ENCODE measurements around the gene GOLGA8A.
"Not testable (repeated sequence)": the region's sequence is repeated elsewhere in the genome, so short reads cannot be mapped to it uniquely, and the experiment has no call there.

GOLGA8A gene

DNA sequence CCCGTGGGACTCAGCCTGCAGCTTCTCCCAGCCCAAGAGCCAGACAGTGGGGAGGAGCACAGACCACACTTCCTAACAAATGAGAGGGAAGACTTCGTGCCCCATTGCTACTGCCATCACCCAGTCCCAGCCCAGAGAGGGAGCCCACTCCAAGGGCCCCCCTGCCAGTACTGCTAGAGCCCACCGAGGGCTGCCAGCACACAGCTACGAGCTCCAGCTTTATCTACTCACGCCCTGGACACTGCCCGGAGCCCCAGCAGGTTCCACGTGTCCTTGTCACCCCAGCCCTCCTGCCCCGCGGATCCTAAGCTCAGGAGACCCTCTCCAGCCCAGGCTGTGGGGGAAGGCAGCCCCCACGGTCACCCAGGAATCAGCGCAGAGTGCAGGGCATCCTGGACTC, 1.9 kb downstream of the GOLGA8A start:
- H3K4me3 ChIP-seq (ENCODE audit: low read depth, low read length) = peak overlapping the region; percentile 67
- TF ChIP-seq, protein P1, sequence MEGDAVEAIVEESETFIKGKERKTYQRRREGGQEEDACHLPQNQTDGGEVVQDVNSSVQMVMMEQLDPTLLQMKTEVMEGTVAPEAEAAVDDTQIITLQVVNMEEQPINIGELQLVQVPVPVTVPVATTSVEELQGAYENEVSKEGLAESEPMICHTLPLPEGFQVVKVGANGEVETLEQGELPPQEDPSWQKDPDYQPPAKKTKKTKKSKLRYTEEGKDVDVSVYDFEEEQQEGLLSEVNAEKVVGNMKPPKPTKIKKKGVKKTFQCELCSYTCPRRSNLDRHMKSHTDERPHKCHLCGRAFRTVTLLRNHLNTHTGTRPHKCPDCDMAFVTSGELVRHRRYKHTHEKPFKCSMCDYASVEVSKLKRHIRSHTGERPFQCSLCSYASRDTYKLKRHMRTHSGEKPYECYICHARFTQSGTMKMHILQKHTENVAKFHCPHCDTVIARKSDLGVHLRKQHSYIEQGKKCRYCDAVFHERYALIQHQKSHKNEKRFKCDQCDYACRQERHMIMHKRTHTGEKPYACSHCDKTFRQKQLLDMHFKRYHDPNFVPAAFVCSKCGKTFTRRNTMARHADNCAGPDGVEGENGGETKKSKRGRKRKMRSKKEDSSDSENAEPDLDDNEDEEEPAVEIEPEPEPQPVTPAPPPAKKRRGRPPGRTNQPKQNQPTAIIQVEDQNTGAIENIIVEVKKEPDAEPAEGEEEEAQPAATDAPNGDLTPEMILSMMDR (IDR thresholded peaks at IDR 0.05; ENCODE audit: borderline replicate concordance, insufficient read depth, low read depth, low read length) = no peak

DNA sequence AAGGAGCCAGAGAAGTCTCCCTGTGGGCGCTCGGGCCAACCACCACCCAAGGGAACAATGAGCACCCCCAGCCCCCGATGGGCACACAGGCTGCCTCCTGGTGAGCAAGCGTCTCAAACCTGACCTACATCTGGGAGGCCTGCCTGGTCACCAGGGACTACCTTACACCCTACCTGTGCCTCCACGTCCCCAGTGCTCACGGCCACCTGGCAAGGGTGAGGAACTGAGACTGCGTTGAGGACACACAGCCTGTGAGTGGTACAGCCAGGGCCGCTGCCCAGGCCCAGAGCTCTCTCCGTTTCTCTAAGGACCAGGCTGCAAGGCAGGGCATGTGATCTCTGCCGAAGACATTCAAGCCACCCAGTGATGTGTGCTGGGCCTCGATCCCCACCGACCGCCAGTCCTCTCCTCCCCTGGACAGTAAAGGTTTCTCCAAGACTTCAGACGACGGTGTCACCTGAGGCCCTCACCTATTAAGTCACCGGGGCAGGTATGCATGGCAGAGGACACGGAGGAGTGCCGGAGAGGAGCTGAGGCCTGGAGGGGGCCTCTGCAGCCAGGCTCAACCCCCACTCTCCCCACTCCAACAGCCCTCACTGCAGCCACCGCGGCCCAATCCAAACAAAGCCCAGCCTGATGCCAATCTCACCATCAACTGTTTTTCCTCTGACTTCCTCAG, 2.8 kb downstream of the GOLGA8A start:
- TF ChIP-seq, protein P1 (IDR thresholded peaks at IDR 0.05; ENCODE audit: borderline replicate concordance, insufficient read depth, low read depth, low read length) = no peak
- no peak overlapping the region for H3K4me3 ChIP-seq (ENCODE audit: low read depth, low read length)

DNA sequence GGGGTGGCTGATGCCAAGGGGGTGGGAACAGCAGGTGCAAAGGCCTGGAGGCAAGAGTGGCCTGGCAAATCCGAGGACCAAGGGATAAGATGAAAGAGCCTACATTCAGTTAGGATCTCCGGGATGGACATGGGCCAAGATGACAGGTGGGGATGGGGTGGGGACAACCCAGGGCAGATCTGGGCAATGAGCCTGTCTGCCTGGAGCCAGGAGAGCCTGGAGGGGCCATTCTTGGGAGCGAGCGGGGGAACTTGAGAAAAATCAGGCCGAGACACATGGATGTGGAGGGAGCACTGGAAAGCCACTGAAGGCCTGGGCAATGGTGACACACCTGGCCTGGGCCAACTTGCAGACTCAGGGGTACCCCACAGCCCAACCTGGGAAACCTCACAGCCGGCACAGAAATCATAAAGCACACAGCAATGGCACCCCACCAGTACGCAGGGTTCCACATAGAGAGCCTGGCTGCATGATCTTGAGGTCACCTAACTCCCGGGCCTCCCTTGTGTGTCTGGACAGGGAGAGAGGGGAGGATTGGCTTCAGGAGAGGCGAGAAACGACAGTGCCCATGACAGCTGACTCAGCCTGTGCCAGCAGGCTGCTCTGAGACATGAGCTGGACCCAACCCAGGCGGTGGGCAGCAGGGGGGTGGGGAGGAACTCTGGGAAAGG, 3.5 kb downstream of the GOLGA8A start:
- not testable (repeated sequence) for H3K4me3 ChIP-seq (ENCODE audit: low read depth, low read length)

DNA sequence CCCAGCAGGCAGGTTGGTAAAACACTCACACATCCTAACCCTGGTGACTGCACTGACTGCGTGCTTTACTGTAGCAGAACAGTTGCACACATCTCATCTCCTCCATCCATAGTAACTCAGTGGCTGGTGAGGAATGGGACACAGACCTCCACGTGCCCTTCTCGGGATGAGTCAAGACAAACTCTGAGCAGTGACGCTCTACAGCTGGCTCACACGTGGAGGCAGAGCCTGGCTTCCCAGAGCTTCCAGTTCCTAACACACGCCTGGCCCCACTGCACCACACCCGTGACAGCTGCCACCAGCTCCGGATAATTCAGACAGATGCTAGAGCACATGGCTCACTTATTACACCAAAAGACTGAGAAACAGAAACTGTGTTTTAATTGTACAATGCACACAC, 7.0 kb downstream of the GOLGA8A start:
- not testable (repeated sequence) for H3K4me3 ChIP-seq (ENCODE audit: low read depth, low read length)

DNA sequence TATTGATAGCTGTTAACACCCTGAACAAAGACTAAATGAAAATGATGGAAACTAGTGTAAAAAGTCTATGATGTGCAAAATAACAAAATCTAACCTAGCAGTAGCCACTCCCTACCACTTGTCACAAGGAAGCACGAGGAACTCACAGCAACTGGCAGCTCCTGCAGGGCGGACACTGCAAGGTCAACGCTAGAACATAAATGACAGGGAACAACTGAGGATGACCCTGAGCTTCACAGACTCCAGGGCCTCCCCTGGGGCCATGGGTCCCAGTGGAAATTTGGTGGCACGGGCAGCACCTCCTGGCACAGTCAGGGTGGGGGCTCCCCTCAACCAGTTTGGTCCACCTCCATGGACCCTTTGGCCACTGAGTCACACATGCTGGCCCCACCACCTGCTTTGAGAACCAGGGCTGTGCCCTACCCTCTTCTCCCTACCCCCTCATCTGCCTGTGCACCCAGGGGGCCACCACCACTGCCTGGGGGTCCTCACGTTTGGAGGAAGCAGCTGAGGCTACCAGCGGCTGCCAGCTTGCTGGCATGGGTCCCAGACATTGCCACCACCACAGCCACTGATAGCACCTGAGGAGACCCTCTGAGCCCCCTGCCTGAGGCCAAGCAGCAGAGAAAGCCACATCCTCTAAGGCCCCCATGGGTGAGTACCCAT, 14.1 kb downstream of the GOLGA8A start:
- not testable (repeated sequence) for H3K4me3 ChIP-seq (ENCODE audit: low read depth, low read length)

DNA sequence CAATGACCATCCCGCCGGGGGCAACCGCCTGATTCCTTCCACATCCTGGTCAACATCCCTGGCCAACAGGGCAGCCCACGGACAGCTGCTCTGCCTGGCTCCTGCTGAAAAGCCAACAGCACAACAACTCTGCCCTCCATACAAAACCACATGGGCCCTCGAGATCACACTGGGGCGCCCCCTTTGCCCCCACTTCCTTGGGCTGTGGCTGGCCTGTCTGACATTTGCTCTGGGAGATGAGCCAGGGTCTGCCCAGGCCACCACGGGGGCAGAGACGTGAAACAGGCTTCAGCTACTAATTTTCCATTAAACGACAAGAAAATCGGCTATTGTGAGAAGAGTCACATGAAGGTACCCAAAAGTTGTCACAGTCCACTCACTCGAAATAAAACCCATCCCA, 16.7 kb downstream of the GOLGA8A start:
- not testable (repeated sequence) for H3K4me3 ChIP-seq (ENCODE audit: low read depth, low read length)

DNA sequence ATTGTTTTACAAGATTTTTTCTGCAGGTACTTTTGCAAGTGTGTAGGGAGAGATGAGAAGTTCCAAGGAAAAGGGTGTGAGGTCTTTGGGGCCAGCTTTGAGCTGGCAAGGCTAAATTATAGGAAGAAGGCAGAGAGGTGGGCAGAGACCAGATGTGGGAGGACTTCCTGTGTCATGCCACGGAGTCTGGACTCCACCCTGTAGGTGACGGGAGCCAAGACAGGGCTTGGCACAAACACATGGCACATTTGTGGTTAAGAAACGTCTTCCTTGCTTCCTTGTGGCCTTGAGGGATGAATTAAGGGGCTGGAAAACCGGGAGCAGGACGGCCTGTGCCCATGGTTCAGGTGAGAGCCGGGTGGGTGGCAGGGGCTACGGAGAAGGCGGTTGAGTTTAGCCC, 19.2 kb downstream of the GOLGA8A start:
- not testable (repeated sequence) for H3K4me3 ChIP-seq (ENCODE audit: low read depth, low read length)

DNA sequence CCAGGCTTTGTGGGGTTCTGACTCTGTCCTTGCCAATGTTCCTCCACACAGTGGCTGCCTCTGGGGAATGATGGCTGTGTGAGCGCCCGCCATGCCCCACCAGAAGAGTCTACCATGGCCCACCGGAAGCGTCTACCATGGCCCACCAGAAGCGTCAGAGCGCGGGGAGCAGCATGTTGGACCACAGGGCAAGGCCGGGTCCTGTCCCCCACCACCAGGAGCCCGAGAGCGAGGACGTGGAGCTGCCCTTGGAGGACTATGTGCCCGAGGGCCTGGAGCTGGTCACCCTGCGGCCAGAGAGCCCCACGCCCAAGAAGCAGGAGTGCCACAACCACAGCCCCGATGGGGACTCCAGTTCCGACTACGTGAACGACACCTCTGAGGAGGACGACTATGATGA, 28.1 kb downstream of the GOLGA8A start:
- H3K4me3 ChIP-seq (ENCODE audit: low read depth, low read length) = not testable (repeated sequence)

DNA sequence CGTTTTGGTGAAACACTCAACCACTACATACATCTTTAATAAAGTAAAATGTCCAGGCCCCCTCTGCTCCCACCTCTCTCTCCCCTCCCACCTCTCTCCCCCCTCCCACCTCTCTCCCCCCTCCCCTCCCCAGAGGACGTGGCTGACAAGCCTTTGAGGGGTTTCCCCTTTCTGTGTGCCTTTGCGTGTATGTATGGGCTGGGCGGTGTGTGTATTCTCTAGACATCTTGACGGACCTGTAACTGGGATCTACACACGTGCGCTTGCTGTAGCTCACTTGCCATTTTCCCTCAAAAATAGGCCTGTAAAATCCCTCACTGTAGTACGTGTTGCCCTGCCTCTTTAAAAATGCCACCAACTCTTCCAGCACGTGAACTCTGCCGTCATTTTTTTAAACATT, 28.6 kb downstream of the GOLGA8A start:
- not testable (repeated sequence) for H3K4me3 ChIP-seq (ENCODE audit: low read depth, low read length)

DNA sequence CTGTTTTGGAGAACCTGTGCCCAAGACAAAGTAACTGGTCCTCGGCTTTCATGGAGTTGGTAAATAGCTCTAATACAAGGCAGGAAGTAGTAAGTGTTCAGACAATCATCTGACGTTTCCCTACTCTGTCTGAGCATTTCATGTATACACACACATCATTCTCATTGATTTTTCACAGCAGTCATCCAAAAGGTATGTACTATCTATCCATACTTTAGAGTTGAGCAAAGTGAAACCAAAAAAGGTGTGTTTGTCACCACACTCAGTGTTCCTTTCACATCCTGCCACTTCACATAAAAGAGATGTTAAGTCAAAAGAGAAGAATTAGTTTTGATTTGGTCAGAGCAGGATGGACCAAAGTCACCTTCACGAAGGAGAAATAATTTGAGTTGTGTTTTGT, 33.7 kb downstream of the GOLGA8A start:
- H3K4me3 ChIP-seq (ENCODE audit: low read depth, low read length) = not testable (repeated sequence)

DNA sequence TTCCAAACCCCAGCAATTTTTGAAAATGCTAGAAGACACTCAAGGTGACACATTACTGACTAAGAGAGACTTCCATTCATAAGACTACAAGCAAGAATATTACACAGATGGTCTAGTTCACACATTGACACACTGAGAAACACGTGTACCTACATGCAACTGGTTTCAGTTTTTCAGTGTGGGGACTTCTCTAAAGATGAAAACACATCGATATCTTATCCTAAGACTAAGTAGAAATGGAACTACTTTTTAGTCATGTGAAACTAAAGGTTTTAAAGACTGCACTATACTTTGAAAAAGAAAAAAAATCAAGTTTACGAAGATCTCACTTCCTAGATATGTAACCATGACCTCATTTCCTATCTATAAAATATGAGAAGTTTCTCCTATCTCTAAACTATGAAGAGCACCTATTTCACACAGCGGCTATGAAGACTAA, 34.4 kb downstream of the GOLGA8A start:
- H3K4me3 ChIP-seq (ENCODE audit: low read depth, low read length) = not testable (repeated sequence)

DNA sequence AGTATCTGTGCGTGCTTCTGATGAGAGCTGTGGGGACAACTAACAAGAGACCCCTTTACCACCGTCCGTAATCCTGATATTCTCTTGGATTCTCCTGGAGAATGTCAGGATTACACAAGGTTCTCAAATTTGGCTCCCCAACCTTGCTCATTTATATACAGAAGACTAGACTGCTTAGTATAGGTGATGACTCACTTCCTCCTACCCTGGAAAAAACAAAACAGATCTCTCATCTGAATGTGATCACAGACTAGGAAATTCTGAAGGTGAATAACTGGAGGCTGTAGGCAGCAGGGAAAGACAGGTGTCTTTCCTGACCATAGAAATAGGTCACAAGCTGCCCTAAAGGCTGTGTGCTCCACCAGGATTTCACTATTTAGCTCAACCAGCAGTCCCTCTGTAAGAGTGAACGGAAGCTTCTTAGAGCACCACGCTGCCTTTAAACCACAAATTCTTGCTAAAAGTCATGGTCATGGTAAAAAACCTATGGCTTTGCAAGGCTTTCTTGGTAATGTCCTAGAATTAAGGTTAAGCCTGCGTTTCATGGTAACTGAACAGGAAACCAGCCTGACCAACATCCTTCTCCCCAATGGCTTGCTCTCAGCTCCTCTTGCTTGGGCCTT, 39.9 kb downstream of the GOLGA8A start:
- not testable (repeated sequence) for H3K4me3 ChIP-seq (ENCODE audit: low read depth, low read length)

DNA sequence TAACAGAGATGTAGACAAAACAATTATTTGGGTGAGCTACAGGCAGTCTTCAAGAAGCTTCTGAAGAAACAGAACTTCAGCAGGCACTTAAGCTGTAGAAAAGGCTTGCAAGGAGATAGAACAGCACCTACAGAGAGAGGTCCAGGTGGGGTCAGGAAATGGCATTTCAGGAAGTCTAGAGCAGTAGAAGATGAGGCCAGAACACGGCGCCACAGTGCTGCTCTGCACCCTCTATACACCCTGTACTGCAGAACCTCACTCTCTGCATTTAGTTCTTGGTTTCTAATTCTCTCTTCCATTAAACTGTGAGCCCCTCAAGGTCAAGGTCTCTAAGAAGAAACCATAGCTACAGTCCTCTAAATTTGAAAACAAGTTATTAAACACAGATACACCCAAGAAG, 44.6 kb downstream of the GOLGA8A start:
- not testable (repeated sequence) for H3K4me3 ChIP-seq (ENCODE audit: low read depth, low read length)

DNA sequence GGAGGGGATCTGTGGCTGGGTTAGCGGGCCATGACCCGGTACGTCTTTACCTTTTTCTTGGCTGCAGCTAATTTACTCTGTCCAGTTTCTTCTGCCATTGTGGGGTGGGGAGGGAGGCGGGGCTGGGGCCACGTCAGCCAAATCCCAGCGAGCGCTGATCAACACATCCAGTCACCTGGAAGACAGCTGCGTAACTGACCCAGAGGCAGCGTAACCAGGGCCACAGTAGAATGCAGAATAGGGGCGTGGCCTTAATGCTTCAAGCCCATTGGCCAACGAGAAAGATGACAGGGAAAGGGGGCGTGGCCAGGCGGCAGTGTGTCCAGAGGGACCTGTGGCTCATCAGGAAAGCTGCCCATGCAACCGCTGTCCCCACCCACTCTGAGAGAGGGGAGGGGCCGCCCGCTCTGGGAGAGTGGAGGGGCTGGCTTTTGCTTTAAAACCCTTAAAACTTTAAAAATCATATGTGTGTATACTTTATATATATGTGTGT, 48.0 kb downstream of the GOLGA8A start:
- H3K4me3 ChIP-seq (ENCODE audit: low read depth, low read length) = not testable (repeated sequence)

Data from GM12875 (cell line).